Calu3 (cell line): ENCODE results near the gene NLN. TPM values are rescaled to one million over a fixed set of nuclear protein-coding genes. Genes with fewer than 3 reads are reported as not detected.

Experiments
- BruUV-seq: library from RNA; stranded (reverse); fragments of 400-500 nt; replicated peaks from 2 replicates; lab custom pipeline; 2021; lab: Mats Ljungman, UMichigan
- CTCF ChIA-PET: fragments of 300-600 bp; sonication (Branson Sonifier 250); formaldehyde crosslinking; loops from one replicate; lab custom pipeline; 2022; ENCODE audit warnings: antibody characterized with exemption; lab: Charles Lee
- DNase-seq: peaks from one replicate; pipeline ENCODE4 v3.0.0; 2022
- H3K27ac Mint-ChIP-seq: one replicate; pipeline ENCODE4 v1.8.0; 2022; ENCODE audit warnings: mixed read lengths; ENCODE audit not compliant: unreplicated experiment
- H3K27me3 Mint-ChIP-seq: one replicate; pipeline ENCODE4 v1.8.0; 2022; ENCODE audit warnings: mixed read lengths; ENCODE audit not compliant: unreplicated experiment
- H3K36me3 Mint-ChIP-seq: one replicate; pipeline ENCODE4 v1.8.0; 2022; ENCODE audit warnings: mild to moderate bottlenecking, moderate library complexity, mixed read lengths; ENCODE audit not compliant: insufficient read depth, unreplicated experiment
- H3K4me1 Mint-ChIP-seq: one replicate; pipeline ENCODE4 v1.8.0; 2022; ENCODE audit warnings: mild to moderate bottlenecking, low read depth, mixed read lengths; ENCODE audit not compliant: unreplicated experiment
- H3K4me3 Mint-ChIP-seq: one replicate; pipeline ENCODE4 v1.8.0; 2022; ENCODE audit warnings: mild to moderate bottlenecking, low read depth, moderate library complexity, mixed read lengths; ENCODE audit not compliant: unreplicated experiment
- H3K9me3 Mint-ChIP-seq: one replicate; pipeline ENCODE4 v1.8.0; 2022; ENCODE audit warnings: low read depth, mixed read lengths; ENCODE audit not compliant: unreplicated experiment
- intact Hi-C: fragments of 100-400 bp; cut with micrococcal nuclease; formaldehyde crosslinking; loops from one replicate; pipeline ENCODE4 v1.10.0; 2022; ENCODE audit not compliant: unreplicated experiment
- total RNA-seq: library from RNA; stranded (reverse); gene quantifications from 2 replicates; pipeline ENCODE4 v1.2.3, GENCODE V29; 2022
- TF ChIP-seq, protein P1 (sequence below): fragments of 200-600 bp; IDR thresholded peaks from one replicate; pipeline ENCODE4 v1.8.0; 2022; ENCODE audit warnings: antibody characterized with exemption; ENCODE audit not compliant: unreplicated experiment

Gene NLN
- total RNA-seq, 1 experiment from 2014 or later: 47.9 TPM

DNA sequence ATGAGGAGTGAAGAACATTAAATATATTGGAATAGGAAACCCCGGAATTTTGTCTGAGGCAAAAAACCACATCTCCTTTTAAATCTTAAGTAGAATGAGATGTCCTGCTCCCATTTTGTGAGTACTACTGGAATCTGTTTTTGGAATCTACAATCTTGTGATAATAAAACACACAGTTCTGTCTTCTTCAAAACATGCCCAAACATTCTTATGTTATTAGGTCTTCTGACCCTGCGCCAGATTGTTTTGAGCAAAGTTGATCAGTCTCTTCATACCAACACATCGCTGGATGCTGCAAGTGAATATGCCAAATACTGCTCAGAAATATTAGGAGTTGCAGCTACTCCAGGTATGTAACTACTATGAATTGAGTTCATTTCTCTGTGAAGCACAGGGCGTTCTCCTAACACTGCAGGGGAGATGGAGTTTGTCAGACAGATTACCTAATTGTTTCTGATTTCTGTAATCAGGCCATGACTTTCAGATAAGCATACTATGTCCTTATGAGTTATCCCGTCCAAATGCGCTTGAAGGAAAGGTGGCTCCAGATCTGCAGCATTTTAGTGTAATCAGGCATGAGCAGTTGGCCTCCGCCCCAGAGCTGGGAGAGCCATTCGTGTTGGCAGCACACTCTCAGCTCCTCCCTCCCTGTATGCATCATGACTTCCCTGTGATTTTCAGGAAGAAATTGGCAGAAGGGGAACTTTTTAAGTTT is 88.0 kb downstream of the NLN start:
- Mint-ChIP-seq H3K27ac (peak overlapping the region; percentile 85), H3K9me3 (no peaks in the 10 kb centered on the region), H3K4me1 (peaks cover 64% of the 10 kb centered on the region), H3K4me3 (no peak overlapping the region), H3K27me3 (no peaks in the 10 kb centered on the region), H3K36me3 (peaks cover 14% of the 10 kb centered on the region)
- TF ChIP-seq, protein P1, sequence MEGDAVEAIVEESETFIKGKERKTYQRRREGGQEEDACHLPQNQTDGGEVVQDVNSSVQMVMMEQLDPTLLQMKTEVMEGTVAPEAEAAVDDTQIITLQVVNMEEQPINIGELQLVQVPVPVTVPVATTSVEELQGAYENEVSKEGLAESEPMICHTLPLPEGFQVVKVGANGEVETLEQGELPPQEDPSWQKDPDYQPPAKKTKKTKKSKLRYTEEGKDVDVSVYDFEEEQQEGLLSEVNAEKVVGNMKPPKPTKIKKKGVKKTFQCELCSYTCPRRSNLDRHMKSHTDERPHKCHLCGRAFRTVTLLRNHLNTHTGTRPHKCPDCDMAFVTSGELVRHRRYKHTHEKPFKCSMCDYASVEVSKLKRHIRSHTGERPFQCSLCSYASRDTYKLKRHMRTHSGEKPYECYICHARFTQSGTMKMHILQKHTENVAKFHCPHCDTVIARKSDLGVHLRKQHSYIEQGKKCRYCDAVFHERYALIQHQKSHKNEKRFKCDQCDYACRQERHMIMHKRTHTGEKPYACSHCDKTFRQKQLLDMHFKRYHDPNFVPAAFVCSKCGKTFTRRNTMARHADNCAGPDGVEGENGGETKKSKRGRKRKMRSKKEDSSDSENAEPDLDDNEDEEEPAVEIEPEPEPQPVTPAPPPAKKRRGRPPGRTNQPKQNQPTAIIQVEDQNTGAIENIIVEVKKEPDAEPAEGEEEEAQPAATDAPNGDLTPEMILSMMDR: no peak
- peak; percentile 64 for DNase-seq
- CTCF ChIA-PET: interaction anchor here (0.6 to 1.4 kb wide), 3 partner anchors 52 to 147 kb away, joined by 3 read pairs; partner anchors contain the start of genes NLN and SGTB
- intact Hi-C loops: loop anchor here (2.0 to 5.0 kb wide), 3 partner anchors 52 to 117 kb away; partner anchors contain the start of gene ERBIN
- BruUV-seq: no TSS peak

DNA sequence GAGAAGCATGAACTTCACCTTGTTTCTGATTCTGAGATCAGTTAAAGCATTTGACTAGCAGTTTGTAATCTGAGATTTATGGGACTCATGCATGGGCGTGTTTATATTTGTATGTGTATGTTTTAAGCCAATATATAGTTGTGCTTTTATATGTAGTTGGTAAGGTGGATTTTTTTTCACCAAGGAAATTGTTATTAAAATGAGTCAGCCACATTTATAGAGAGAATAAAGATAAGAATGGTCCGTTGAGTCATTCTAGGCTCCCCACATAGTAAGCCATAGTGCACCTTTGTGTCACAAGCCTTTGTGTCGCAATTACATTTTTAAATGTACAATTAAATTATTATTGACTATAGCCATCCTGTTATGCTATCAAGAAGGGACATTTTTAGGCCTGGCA is 89.0 kb downstream of the NLN start:
- no TSS peak for BruUV-seq
- Mint-ChIP-seq H3K4me1 (peaks cover 70% of the 10 kb centered on the region), H3K4me3 (no peak overlapping the region), H3K36me3 (peaks cover 18% of the 10 kb centered on the region), H3K9me3 (no peaks in the 10 kb centered on the region), H3K27ac (peak overlapping the region; percentile 85), H3K27me3 (no peaks in the 10 kb centered on the region)
- DNase-seq: peak; percentile 30
- TF ChIP-seq, protein P1: no peak
- CTCF ChIA-PET: interaction anchor here (1.4 kb wide), 1 partner anchor 89 kb away, joined by 3 read pairs; the partner anchor contains the start of genes NLN and SGTB
- intact Hi-C loops: loop anchor here (2.0 to 5.0 kb wide), 3 partner anchors 51 to 116 kb away; partner anchors contain the start of gene ERBIN

DNA sequence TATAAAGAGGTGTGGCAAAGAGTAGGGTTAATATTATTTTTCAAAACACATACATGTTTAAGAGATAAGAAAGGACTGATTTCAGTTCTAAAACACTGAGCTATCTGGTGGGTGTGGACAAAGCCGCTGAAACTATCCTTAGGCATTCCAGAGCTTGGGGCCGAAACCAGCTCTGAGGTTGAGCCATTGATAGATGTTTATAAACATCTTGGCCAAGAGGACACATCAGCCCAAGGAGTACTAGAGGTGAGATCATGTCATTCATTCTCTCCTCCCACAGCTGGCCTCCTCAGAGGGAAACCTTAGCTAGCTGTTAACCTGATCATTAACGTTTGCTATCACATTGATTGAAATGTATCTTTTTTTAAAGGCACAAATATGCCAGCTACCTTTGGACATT is 89.9 kb downstream of the NLN start:
- intact Hi-C loops: loop anchor here (2.0 to 5.0 kb wide), 3 partner anchors 50 to 115 kb away; partner anchors contain the start of gene ERBIN
- TF ChIP-seq, protein P1: no peak
- no TSS peak for BruUV-seq
- no peaks in the 10 kb centered on the region for H3K9me3 Mint-ChIP-seq
- peak overlapping the region; percentile 85 for H3K27ac Mint-ChIP-seq
- CTCF ChIA-PET: interaction anchor here (0.6 to 1.6 kb wide), 3 partner anchors 61 to 120 kb away, joined by 3 to 5 read pairs (median 4); partner anchors contain the start of gene ERBIN
- H3K27me3 Mint-ChIP-seq: no peaks in the 10 kb centered on the region
- peaks cover 70% of the 10 kb centered on the region for H3K4me1 Mint-ChIP-seq
- DNase-seq: peak; percentile 27
- no peak overlapping the region for H3K4me3 Mint-ChIP-seq
- peaks cover 16% of the 10 kb centered on the region for H3K36me3 Mint-ChIP-seq

DNA sequence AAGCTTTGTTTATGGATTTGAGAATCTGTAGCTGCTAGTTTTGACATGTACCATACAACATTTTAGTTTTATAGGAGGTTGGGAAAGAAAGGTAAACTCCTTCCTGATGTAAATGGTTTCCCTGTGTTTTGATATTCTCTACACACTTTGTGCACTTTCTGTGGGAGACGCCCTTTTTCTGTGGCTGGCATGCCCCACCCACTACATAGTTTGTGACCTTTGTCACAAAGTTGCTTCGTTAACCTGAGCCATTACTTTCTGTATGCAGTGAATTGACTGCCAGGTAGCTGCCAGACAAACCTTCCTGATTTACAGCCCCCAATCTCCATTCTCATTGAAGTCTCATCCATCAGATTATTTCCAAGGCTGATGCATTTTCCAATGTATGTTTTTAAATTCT is 90.6 kb downstream of the NLN start:
- CTCF ChIA-PET: interaction anchor here (1.6 kb wide), 1 partner anchor 62 kb away, joined by 4 read pairs; no protein-coding TSS in a partner anchor
- Mint-ChIP-seq H3K36me3 (peaks cover 13% of the 10 kb centered on the region), H3K4me1 (peaks cover 70% of the 10 kb centered on the region), H3K27ac (peak overlapping the region; percentile 85), H3K27me3 (no peaks in the 10 kb centered on the region), H3K9me3 (no peaks in the 10 kb centered on the region), H3K4me3 (peak overlapping the region; percentile 24)
- intact Hi-C loops: loop anchor here (5.0 kb wide), 2 partner anchors 50 to 70 kb away; no protein-coding TSS in a partner anchor
- TF ChIP-seq, protein P1: no peak
- no TSS peak for BruUV-seq
- DNase-seq: peak; percentile 70
